Measurements from ENCODE around the gene ERBB4. TPM values are rescaled to one million over a fixed set of nuclear protein-coding genes. Genes with fewer than 3 reads are reported as not detected.

The ERBB4 gene
- total RNA-seq, 1 experiment from 2014 or later, result 0.04 TPM

GRCh38 chr2:211503856-211504255 lies 1034.7 kb downstream of the ERBB4 start:
- no peak overlapping the region for H2BK5ac ChIP-seq (ENCODE audit: insufficient read length, low read length)
- no peak overlapping the region for H2AFZ ChIP-seq (ENCODE audit: low read length)
- TF ChIP-seq, protein P1, sequence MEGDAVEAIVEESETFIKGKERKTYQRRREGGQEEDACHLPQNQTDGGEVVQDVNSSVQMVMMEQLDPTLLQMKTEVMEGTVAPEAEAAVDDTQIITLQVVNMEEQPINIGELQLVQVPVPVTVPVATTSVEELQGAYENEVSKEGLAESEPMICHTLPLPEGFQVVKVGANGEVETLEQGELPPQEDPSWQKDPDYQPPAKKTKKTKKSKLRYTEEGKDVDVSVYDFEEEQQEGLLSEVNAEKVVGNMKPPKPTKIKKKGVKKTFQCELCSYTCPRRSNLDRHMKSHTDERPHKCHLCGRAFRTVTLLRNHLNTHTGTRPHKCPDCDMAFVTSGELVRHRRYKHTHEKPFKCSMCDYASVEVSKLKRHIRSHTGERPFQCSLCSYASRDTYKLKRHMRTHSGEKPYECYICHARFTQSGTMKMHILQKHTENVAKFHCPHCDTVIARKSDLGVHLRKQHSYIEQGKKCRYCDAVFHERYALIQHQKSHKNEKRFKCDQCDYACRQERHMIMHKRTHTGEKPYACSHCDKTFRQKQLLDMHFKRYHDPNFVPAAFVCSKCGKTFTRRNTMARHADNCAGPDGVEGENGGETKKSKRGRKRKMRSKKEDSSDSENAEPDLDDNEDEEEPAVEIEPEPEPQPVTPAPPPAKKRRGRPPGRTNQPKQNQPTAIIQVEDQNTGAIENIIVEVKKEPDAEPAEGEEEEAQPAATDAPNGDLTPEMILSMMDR (conservative IDR thresholded peaks at IDR 0.05), result peak; percentile 52; the same call in 2 of the 3 replicates
- peaks cover 1% of the 10 kb centered on the region; the same call in 1 of the 2 replicates for H3K27me3 Mint-ChIP-seq (ENCODE audit: low read depth)
- no peaks in the 10 kb centered on the region for H4K20me1 ChIP-seq (ENCODE audit: control insufficient read depth, insufficient read depth, insufficient read length)
- no peaks in the 10 kb centered on the region for H3K23me2 ChIP-seq (ENCODE audit: insufficient read length, low read depth, low read length, poor library complexity, severe bottlenecking)
- no peak overlapping the region for H3K4ac ChIP-seq (ENCODE audit: low read depth, low read length)
- H3K4me2 ChIP-seq (ENCODE audit: insufficient read depth, insufficient read length, low read length), result no peak overlapping the region
- H3K36me3 Mint-ChIP-seq (ENCODE audit: insufficient read depth in 1 of 3, low read depth in 3 of 3), result peaks cover 5 to 21% (median 5%) of the 10 kb centered on the region in 3 experiments; a peak in 4 of 7 replicates
- DNase-seq, result peak; percentile 25
- H3K4me1 ChIP-seq (ENCODE audit: insufficient read depth, low read length), result no peaks in the 10 kb centered on the region; the same call in 1 of the 2 replicates
- H2AK5ac ChIP-seq (ENCODE audit: insufficient read length, low read length), result no peak overlapping the region
- no peak overlapping the region for H3K27ac ChIP-seq (ENCODE audit: insufficient read length, low read depth, low read length)
- no peak overlapping the region for H2BK15ac ChIP-seq (ENCODE audit: low read depth, low read length)
- H3K27me3 ChIP-seq (ENCODE audit: insufficient read depth, low read length), result no peaks in the 10 kb centered on the region
- H2BK120ac ChIP-seq (ENCODE audit: low read depth, low read length, poor library complexity, severe bottlenecking), result no peak overlapping the region
- no peak overlapping the region for H3K56ac ChIP-seq (ENCODE audit: insufficient read length, low read depth, low read length)
- no peaks in the 10 kb centered on the region for H3K9me3 ChIP-seq (ENCODE audit: control insufficient read depth, low read depth, low read length)
- H4K91ac ChIP-seq (ENCODE audit: insufficient read length, low read depth, low read length), result no peak overlapping the region
- no peak overlapping the region for H4K5ac ChIP-seq (ENCODE audit: insufficient read length, low read depth, low read length)
- H3K9me3 Mint-ChIP-seq, result peaks cover 17 to 20% of the 10 kb centered on the region in 2 experiments; a peak in 4 of 5 replicates
- H3K79me2 ChIP-seq (ENCODE audit: insufficient read depth, low read length), result no peaks in the 10 kb centered on the region
- no peak overlapping the region for H3K23ac ChIP-seq (ENCODE audit: insufficient read length, low read depth, low read length)
- no peak overlapping the region for H3K9ac ChIP-seq (ENCODE audit: extremely low read depth, insufficient read length, low read length)
- peaks cover 3 to 9% of the 10 kb centered on the region in 2 experiments for H3K4me1 Mint-ChIP-seq
- H3K14ac ChIP-seq (ENCODE audit: insufficient read depth, low read length), result no peak overlapping the region; the same call in 1 of the 2 replicates
- H3K4me3 Mint-ChIP-seq, result no peak overlapping the region
- H4K8ac ChIP-seq (replicated peaks; ENCODE audit: insufficient read length, low read depth, low read length), result no peak overlapping the region
- H3K27ac Mint-ChIP-seq, result no peak overlapping the region
- no peak overlapping the region for H2BK12ac ChIP-seq (ENCODE audit: insufficient read length, low read depth, low read length)
- no peak overlapping the region for H3T11ph ChIP-seq (ENCODE audit: low read length)
- no peak overlapping the region for H2BK20ac ChIP-seq (ENCODE audit: low read depth, low read length, poor library complexity, severe bottlenecking)
- H3K18ac ChIP-seq (ENCODE audit: insufficient read length, low read depth, low read length), result no peak overlapping the region
- H3K79me1 ChIP-seq (ENCODE audit: insufficient read depth, low read depth, low read length, poor library complexity, severe bottlenecking), result no peaks in the 10 kb centered on the region

Measured in H9 (cell line).